Activated CD4-positive, CD25-positive, alpha-beta regulatory T cell treated with anti-CD3 and anti-CD28 coated beads, Interleukin-2, amount 50 U/mL, for 24 hours (primary cell): Measurements from ENCODE around the gene C16orf78.

ENCODE experiments used
- ATAC-seq, 2 donors: fragments of 150-1000 bp; cut with Tn5 transposase; one replicate each; pipeline ENCODE4 v1.10.0; 2021; ENCODE audit warnings: mild to moderate bottlenecking in 1 of 2, moderate library complexity in 1 of 2

Gene C16orf78, protein sequence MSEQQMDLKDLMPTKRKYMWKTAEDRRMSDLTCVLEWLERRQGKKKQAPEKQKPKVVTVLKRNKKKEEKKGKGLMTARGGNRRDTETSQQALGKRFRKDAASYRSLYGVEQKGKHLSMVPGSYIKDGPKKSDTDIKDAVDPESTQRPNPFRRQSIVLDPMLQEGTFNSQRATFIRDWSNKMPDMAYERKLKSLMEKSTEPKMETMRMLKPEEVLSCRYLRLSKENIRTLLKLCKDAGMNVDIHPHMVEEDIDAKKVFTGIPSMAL

DNA sequence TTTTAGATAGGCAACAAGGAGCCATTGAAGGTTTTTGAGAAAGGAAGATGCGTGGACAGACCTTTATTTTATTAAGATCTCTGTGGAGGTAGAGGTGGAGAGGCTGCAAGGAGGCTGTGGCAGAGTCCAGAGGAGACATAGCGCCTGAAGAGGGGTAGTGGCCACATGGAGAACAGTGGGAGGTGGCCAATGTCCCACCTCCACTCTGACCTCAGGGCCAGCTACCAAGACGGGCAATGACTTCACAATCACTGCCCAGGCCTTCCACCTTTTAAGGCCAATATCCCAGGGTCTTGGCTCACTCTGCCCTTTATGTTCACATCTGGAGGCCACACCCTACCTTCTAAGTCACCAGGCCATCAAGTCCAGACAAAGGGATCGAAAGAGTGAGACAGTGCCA lies at the start of gene C16orf78:
TSS of gene C16orf78 (plus strand) at position 301 of the 400 bp plus-strand sequence. CDS start 136 bp downstream, outside the sequence.
- ATAC-seq = no peak

- ATAC-seq = no peak
These were observed 48.9 kb upstream of the C16orf78 start for GRCh38 chr16:49324703-49325102.

DNA sequence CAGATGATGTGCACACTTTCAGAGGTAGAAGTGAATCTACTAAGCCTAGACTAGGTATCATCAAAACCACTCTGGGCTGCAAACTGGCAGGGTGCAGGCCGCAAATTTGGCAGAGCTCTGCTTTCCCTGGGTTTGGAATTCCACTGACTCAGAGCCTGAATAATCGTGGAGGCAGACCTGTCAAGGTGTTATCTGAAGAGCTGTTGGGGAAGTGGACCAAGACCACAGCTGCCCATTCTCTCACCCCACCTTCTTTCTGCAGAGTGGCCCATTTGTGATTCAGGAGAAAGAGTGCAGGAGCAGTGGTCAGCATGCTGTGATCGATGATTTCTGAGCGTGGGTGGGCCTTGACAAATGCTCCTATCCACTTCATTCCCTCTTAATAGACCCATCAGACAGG lies 46.1 kb upstream of the C16orf78 start:
- no peak for ATAC-seq

DNA sequence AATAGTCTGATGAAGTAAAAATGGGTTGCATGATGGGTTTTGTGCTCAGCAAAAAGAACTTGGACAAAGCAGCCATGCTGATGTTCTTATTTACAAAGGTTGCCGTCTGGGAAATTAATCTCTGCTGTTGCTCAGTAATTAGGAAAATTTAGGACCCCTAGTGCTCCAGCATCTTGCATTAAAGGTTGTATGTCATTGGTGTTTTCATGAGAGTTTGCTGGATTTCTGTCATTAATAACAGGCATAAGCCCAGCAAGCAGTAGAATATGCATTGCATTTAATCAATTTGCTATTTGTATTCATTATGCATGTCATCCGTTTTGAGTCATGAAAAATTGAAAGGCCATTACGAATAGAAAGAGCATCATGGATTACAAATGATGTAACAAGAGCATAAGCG lies 45.3 kb upstream of the C16orf78 start:
- ATAC-seq = no peak

GRCh38 chr16:49330562-49331201 lies 42.9 kb upstream of the C16orf78 start:
- no peak for ATAC-seq

GRCh38 chr16:49332589-49333258 lies 40.9 kb upstream of the C16orf78 start:
- no peak for ATAC-seq

DNA sequence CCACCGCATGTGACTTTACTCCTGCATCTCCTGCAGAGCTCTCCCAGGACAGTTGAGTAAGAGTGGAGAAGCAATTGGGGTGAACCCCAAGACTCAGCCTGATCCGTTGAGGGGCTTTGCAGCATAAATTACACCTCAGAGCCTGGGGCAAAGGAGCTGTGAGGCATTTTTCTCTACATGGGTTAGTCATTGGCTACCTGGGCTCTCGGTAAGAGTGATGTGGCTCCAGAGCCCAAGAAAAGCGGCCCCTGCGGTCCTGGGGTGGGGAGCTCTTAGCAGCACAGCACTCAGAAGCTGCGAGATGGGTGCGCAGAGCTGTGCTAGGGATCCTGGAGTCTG lies 40.4 kb upstream of the C16orf78 start:
- no peak for ATAC-seq

GRCh38 chr16:49335828-49336227 lies 37.8 kb upstream of the C16orf78 start:
- ATAC-seq = no peak

GRCh38 chr16:49336581-49336980 lies 37.0 kb upstream of the C16orf78 start:
- no peak for ATAC-seq

- no peak for ATAC-seq
These were observed 35.7 kb upstream of the C16orf78 start for GRCh38 chr16:49337814-49338350.

GRCh38 chr16:49338611-49339265 lies 34.9 kb upstream of the C16orf78 start:
- no peak for ATAC-seq

DNA sequence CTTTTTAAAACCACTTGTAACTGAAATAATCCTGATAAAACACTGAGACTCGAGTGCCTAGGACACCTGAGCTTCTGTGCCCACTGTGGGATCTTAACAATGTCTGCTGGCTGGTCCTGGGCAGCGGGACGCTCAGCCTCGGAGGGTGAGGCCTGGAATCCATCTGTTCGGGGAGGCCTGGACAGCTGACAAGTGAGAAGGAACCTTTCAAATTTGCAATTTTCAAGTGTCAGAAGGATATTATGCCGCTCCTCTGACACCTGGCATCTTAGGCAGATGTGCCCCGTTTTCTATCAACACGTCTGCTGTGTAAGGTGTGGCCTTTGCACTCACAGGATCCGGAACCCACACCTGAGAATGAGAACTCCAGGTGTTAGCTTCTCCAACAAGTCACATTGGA lies 33.1 kb upstream of the C16orf78 start:
- no peak for ATAC-seq

DNA sequence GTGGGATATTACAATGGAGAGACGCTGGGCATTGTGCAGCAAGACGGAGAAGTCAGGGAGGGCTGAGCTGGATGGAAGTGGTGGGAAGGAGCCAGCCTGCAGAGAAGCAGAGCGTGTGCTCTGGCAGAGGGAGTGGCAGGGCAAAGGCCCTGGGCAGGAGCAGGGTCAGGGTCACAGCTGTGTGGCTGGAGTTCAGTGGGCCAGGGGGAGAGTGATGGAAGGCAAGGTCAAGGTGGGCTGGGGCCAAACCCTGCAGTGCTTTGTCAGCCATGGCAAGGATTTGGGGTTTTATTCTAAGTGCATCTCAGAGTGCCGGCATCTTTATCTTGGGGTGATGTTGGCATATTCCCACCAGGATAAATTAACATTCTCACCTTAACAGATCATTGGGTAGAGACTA lies 31.9 kb upstream of the C16orf78 start:
- no peak for ATAC-seq

- ATAC-seq = no peak
These were observed 31.0 kb upstream of the C16orf78 start for GRCh38 chr16:49342336-49343265.

DNA sequence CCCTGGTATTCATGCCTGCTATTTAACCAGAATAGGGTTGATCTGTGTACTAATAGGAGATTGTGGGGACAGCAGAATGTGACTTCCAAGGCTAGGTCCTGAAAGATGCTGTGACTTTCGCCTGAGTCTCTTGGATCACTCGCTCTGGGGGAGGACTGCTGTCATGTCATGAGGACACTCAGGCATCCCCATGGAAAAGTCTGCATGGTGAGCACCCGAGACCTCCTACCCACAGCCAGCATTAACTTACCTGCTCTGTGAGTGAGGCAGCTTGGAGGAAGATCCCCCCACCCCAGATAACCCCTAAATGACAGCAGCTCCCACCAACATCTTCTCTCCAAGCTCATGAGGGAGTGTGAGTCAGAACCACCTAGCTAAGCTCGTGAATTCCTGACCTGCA lies 30.3 kb upstream of the C16orf78 start:
- no peak for ATAC-seq

GRCh38 chr16:49344401-49344800 lies 29.2 kb upstream of the C16orf78 start:
- ATAC-seq = no peak

GRCh38 chr16:49345829-49346228 lies 27.8 kb upstream of the C16orf78 start:
- no peak for ATAC-seq

- no peak for ATAC-seq
These were observed 27.1 kb upstream of the C16orf78 start for GRCh38 chr16:49346459-49346858.

DNA sequence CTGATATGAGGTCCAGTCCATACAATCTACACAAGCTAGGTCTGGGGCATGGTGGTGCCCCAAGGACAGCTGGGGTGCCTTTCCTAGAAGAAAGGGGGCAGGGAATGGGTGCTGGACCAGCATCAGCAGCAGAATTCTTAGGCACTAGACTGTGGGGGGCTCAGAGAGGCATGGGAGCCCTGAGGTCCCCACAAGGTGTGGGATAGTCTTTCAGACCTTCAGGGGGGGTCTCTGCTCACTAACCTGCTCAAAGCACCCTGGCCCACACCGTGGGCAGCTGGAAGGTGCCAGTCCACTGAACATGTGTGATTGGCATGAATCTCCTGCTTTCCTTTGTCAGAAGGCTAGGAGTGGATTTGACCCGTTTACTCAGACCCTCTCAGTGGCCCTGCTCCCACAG lies 26.1 kb upstream of the C16orf78 start:
- ATAC-seq = no peak

GRCh38 chr16:49348408-49349176 lies 25.0 kb upstream of the C16orf78 start:
- no peak for ATAC-seq

- ATAC-seq = no peak
These were observed 24.0 kb upstream of the C16orf78 start for GRCh38 chr16:49349446-49350168.
